ENCODE results near the gene EPHB6. TPM values are rescaled to one million over a fixed set of nuclear protein-coding genes. Genes with fewer than 3 reads are reported as not detected.

Gene EPHB6
- polyA plus RNA-seq, 1 experiment: 7.1 TPM

DNA sequence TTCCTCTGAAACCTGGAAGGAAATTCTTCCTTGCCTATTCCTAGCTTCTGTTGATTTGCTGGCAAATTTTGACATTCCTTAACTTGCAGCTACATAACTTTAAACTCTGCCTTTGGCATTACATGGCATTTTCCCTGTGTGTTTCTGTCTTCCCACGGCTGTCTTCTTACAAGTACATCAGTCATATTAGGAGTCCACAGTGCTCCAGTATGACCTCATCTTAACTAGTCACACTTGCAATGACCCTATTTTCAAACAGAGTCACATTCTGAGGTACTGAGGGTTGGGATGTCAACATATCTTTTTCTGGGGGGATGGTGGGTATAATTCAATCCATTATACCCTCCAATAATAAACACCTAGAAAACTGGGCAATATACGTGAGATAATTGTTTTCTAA, 37.4 kb upstream of the EPHB6 start:
- TF ChIP-seq, protein P1, sequence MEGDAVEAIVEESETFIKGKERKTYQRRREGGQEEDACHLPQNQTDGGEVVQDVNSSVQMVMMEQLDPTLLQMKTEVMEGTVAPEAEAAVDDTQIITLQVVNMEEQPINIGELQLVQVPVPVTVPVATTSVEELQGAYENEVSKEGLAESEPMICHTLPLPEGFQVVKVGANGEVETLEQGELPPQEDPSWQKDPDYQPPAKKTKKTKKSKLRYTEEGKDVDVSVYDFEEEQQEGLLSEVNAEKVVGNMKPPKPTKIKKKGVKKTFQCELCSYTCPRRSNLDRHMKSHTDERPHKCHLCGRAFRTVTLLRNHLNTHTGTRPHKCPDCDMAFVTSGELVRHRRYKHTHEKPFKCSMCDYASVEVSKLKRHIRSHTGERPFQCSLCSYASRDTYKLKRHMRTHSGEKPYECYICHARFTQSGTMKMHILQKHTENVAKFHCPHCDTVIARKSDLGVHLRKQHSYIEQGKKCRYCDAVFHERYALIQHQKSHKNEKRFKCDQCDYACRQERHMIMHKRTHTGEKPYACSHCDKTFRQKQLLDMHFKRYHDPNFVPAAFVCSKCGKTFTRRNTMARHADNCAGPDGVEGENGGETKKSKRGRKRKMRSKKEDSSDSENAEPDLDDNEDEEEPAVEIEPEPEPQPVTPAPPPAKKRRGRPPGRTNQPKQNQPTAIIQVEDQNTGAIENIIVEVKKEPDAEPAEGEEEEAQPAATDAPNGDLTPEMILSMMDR (IDR thresholded peaks at IDR 0.05; ENCODE audit: insufficient read depth, low read depth, low read length): no peak
- ChIA-PET POLR2A (no interaction called here), CTCF (interaction anchor here (1.0 to 1.1 kb wide), 3 partner anchors 11 to 471 kb away, joined by 3 to 4 read pairs (median 3); no protein-coding TSS in a partner anchor)
- peaks cover 11% of the 10 kb centered on the region for H3K27me3 ChIP-seq (ENCODE audit: control insufficient read depth, insufficient read depth, low read length)
- no peak overlapping the region for H3K4me3 ChIP-seq (ENCODE audit: low read depth, low read length)
- no peak for DNase-seq (ENCODE audit: low read depth)
- H3K36me3 ChIP-seq (ENCODE audit: control insufficient read depth, insufficient read depth, low read length): no peaks in the 10 kb centered on the region

DNA sequence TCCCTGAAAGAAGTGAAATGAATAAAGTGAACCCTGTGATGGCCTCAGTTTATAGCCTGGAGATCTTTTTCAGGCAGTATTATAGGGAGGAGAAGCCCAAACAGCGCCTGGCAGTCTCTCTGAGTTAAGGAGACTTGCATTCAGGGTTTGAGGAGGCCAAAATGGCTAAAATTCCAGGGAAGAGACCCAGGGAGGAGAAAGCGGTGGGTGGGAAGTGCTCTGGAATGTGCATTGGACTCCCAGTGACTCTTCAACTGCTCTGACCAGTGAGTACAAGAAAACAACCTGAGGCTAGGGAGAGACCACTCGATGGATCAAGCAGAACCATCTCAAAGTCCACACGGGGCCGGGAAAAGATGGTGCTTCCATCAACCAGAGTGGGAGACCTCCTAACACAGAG, 35.3 kb upstream of the EPHB6 start:
- no peak overlapping the region for H3K4me3 ChIP-seq (ENCODE audit: low read depth, low read length)
- TF ChIP-seq, protein P1 (IDR thresholded peaks at IDR 0.05; ENCODE audit: insufficient read depth, low read depth, low read length): no peak
- DNase-seq (ENCODE audit: low read depth): no peak
- no peaks in the 10 kb centered on the region for H3K36me3 ChIP-seq (ENCODE audit: control insufficient read depth, insufficient read depth, low read length)
- peaks cover 11% of the 10 kb centered on the region for H3K27me3 ChIP-seq (ENCODE audit: control insufficient read depth, insufficient read depth, low read length)
- CTCF ChIA-PET: interaction anchor here (0.9 to 1.7 kb wide), 3 partner anchors 9 to 285 kb away, joined by 3 to 5 read pairs (median 4); no protein-coding TSS in a partner anchor
- POLR2A ChIA-PET: no interaction called here

DNA sequence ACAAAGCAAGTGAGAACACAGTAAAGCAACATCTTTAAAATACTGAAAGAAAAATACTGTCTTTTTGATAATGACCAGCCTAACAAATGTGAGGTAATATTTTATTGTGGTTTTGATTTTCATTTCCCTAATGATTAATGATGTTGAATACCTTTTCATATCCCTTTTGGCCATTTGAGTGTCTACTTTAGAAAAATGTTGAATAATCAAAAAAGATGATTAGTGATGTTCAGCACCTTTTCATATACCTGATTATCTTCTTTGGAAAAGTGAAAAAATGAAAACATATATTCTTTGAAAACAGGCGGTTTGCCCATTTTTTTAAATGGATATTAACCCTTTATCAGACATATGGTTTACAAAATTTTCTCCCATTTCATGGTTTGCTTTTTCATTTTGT, 32.2 kb upstream of the EPHB6 start:
- CTCF ChIA-PET: interaction anchor here (0.9 kb wide), 1 partner anchor 11 kb away, joined by 3 read pairs; no protein-coding TSS in a partner anchor
- Histone ChIP-seq H3K4me3 (ENCODE audit: low read depth, low read length) (no peak overlapping the region), H3K36me3 (ENCODE audit: control insufficient read depth, insufficient read depth, low read length) (no peaks in the 10 kb centered on the region), H3K27me3 (ENCODE audit: control insufficient read depth, insufficient read depth, low read length) (peaks cover 4% of the 10 kb centered on the region)
- TF ChIP-seq, protein P1 (IDR thresholded peaks at IDR 0.05; ENCODE audit: insufficient read depth, low read depth, low read length): no peak
- POLR2A ChIA-PET: no interaction called here
- DNase-seq (ENCODE audit: low read depth): no peak

DNA sequence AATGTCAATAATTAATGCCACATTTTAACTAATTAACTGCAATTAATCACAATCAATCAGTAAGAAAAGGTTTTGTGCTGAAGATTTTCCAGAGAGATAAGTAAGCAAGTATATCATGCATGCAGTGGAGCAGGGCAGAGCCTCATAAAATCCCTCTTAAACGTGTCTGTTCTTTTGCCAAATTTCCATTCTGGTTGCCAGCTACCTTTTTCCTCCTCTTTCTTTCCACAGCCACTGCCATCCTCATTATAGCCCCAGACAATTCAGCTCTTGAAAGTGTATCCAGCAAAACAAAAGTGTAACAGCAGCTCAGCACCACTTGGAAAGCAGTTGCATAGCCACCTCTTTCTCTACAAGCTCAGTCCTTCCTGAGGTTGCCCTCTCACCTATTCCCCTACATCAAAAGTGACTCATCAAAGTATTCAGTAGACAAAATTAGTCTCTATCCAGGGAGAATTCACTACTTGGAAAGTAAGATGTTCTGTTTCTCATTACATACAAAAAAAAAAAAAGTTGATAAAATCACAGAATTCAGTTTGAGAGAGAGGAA, 26.9 kb upstream of the EPHB6 start:
- POLR2A ChIA-PET: no interaction called here
- H3K27me3 ChIP-seq (ENCODE audit: control insufficient read depth, insufficient read depth, low read length): no peaks in the 10 kb centered on the region; the same call in 1 of the 2 replicates
- H3K4me3 ChIP-seq (ENCODE audit: low read depth, low read length): no peak overlapping the region
- CTCF ChIA-PET: interaction anchor here (1.1 to 1.2 kb wide), 2 partner anchors 9 to 10 kb away, joined by 3 read pairs; no protein-coding TSS in a partner anchor
- DNase-seq (ENCODE audit: low read depth): no peak
- TF ChIP-seq, protein P1 (IDR thresholded peaks at IDR 0.05; ENCODE audit: insufficient read depth, low read depth, low read length): no peak
- no peaks in the 10 kb centered on the region for H3K36me3 ChIP-seq (ENCODE audit: control insufficient read depth, insufficient read depth, low read length)

DNA sequence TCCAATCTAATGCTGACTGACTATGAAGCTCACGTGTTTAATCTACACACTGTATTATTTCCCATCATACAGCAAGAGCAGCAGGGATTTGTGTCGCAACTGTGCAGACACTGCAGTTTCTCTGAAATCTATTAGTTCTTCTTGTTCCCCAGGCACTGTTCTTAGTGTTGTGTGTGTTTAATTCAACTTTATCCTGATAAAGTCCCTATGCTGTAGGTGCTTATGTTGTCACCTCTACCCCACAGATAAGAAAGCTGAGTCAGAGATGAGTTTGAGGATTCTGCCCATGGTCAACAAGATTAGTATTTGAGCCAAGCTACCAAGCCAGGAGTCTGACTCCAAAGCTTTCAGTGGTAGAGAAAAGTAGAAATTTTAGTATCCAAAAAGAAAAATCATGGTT, 22.5 kb upstream of the EPHB6 start:
- no peak overlapping the region for H3K4me3 ChIP-seq (ENCODE audit: low read depth, low read length)
- no peaks in the 10 kb centered on the region for H3K36me3 ChIP-seq (ENCODE audit: control insufficient read depth, insufficient read depth, low read length)
- CTCF ChIA-PET: interaction anchor here (1.4 kb wide), 1 partner anchor 14 kb away, joined by 4 read pairs; no protein-coding TSS in a partner anchor
- TF ChIP-seq, protein P1 (IDR thresholded peaks at IDR 0.05; ENCODE audit: insufficient read depth, low read depth, low read length): no peak
- POLR2A ChIA-PET: no interaction called here
- DNase-seq (ENCODE audit: low read depth): no peak
- no peaks in the 10 kb centered on the region; the same call in 1 of the 2 replicates for H3K27me3 ChIP-seq (ENCODE audit: control insufficient read depth, insufficient read depth, low read length)

All from BJ (cell line).